ENCODE measurements around the gene BLZF1.

DNA sequence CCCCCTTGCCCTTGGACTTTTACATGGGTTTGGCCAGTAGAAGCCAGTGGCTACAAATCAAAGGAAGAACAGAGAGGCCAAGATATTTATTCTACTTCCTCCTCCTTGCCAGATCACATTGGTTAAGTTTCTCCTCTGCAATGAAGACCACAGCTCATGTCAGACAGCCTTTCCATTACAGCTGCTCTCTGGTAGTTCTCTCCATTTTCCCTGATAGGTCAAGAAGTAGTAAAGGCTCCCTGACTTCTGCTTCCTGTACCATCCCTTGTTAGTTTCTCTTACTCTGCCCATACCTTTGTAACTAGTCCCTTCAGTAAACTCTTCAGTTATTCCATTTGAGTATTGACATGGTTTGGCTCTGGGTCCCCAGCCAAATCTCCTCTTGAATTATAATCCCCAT lies 28.2 kb upstream of the BLZF1 start:
- TF ChIP-seq RFX5 (IDR thresholded peaks at IDR 0.05): no peak
- TF ChIP-seq, protein P1, sequence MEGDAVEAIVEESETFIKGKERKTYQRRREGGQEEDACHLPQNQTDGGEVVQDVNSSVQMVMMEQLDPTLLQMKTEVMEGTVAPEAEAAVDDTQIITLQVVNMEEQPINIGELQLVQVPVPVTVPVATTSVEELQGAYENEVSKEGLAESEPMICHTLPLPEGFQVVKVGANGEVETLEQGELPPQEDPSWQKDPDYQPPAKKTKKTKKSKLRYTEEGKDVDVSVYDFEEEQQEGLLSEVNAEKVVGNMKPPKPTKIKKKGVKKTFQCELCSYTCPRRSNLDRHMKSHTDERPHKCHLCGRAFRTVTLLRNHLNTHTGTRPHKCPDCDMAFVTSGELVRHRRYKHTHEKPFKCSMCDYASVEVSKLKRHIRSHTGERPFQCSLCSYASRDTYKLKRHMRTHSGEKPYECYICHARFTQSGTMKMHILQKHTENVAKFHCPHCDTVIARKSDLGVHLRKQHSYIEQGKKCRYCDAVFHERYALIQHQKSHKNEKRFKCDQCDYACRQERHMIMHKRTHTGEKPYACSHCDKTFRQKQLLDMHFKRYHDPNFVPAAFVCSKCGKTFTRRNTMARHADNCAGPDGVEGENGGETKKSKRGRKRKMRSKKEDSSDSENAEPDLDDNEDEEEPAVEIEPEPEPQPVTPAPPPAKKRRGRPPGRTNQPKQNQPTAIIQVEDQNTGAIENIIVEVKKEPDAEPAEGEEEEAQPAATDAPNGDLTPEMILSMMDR (IDR thresholded peaks at IDR 0.05): no peak
